HL-60/S4 treated with retinoic acid at 250 ng/mL for 4 days and 3 days (cell line): ENCODE data around the gene CEP70.
"Not testable (repeated sequence)": the region's sequence is repeated elsewhere in the genome, so short reads cannot be mapped to it uniquely, and the experiment has no call there.

Experiments
- in situ Hi-C: fragments of 300-500 bp; cut with MboI; formaldehyde crosslinking; loops from 2 replicates; pipeline ENCODE4 v1.7.0; 2022; ENCODE audit warnings: low sequenced_read_pairs

The CEP70 gene

GRCh38 chr3:138455801-138456716 lies 138.0 kb downstream of the CEP70 start:
- in situ Hi-C loops: no loop called here

GRCh38 chr3:138453940-138454339 lies 140.1 kb downstream of the CEP70 start:
- in situ Hi-C loops: not testable (repeated sequence)

GRCh38 chr3:138452436-138452835 lies 141.6 kb downstream of the CEP70 start:
- in situ Hi-C loops: no loop called here

GRCh38 chr3:138451595-138452162 lies 142.4 kb downstream of the CEP70 start:
- in situ Hi-C loops: no loop called here

- in situ Hi-C loops: no loop called here
Observed at GRCh38 chr3:138450704-138451424, 143.2 kb downstream of the CEP70 start.

- in situ Hi-C loops: no loop called here
Observed at GRCh38 chr3:138450181-138450580, 143.9 kb downstream of the CEP70 start.

- in situ Hi-C loops: no loop called here
Observed at GRCh38 chr3:138449490-138449889, 144.6 kb downstream of the CEP70 start.

- in situ Hi-C loops: no loop called here
Observed at GRCh38 chr3:138448631-138449030, 145.4 kb downstream of the CEP70 start.

GRCh38 chr3:138445654-138446053 lies 148.4 kb downstream of the CEP70 start:
- in situ Hi-C loops: no loop called here

GRCh38 chr3:138445236-138445635 lies 148.8 kb downstream of the CEP70 start:
- in situ Hi-C loops: no loop called here
